ENCODE results near the gene ACTRT2. TPM values are rescaled to one million over a fixed set of nuclear protein-coding genes. Genes with fewer than 3 reads are reported as not detected.

The ACTRT2 gene
- total RNA-seq, 1 donor from 2014 or later, result not detected

DNA sequence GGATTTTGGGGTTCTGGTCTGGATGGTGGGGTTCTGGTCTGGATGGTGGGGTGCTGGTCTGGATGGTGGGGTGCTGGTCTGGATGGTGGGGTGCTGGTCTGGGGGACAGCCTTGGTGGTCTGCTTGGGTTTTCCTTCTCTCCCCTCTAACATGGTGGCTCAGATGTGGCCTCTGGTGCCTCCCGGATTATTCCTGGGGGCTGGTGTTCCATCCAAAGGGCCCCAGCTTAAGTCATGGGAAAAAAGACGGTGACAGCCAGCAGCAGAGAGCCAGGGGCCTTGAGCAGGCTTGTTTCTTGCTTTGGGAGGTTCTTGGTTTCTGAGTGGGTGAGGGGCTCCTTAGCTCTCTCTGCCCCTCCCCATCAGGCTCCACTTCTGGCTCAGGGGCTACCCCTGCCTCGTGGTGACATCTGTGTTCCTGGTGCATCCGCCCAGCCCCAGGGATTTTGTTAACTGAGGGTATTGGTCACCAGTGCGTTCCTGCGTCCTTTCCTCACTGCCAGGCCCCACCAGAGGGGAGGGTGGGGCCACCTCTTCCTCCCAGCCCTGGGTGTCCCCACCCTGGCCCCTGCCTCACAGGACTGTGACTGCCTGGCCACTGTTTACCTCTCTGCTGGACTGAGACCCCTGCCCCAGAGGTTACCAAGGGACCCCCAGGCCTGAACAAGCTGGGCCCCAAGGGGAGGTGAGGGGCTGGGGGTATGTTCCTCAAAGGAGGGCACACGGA lies 43.2 kb upstream of the ACTRT2 start:
- H3K9me3 Mint-ChIP-seq (ENCODE audit: unreplicated experiment), result no peaks in the 10 kb centered on the region
- H3K36me3 Mint-ChIP-seq (ENCODE audit: low read depth, unreplicated experiment), result no peaks in the 10 kb centered on the region
- no peaks in the 10 kb centered on the region for H3K4me1 Mint-ChIP-seq (ENCODE audit: unreplicated experiment)
- DNase-seq (ENCODE audit: low spot score), result no peak
- TF ChIP-seq, protein P1, sequence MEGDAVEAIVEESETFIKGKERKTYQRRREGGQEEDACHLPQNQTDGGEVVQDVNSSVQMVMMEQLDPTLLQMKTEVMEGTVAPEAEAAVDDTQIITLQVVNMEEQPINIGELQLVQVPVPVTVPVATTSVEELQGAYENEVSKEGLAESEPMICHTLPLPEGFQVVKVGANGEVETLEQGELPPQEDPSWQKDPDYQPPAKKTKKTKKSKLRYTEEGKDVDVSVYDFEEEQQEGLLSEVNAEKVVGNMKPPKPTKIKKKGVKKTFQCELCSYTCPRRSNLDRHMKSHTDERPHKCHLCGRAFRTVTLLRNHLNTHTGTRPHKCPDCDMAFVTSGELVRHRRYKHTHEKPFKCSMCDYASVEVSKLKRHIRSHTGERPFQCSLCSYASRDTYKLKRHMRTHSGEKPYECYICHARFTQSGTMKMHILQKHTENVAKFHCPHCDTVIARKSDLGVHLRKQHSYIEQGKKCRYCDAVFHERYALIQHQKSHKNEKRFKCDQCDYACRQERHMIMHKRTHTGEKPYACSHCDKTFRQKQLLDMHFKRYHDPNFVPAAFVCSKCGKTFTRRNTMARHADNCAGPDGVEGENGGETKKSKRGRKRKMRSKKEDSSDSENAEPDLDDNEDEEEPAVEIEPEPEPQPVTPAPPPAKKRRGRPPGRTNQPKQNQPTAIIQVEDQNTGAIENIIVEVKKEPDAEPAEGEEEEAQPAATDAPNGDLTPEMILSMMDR (IDR thresholded peaks at IDR 0.05; ENCODE audit: unreplicated experiment), result no peak
- H3K4me3 Mint-ChIP-seq (ENCODE audit: unreplicated experiment), result no peak overlapping the region
- peaks cover 11% of the 10 kb centered on the region for H3K27me3 Mint-ChIP-seq (ENCODE audit: unreplicated experiment)
- H3K27ac Mint-ChIP-seq (ENCODE audit: unreplicated experiment), result no peak overlapping the region

DNA sequence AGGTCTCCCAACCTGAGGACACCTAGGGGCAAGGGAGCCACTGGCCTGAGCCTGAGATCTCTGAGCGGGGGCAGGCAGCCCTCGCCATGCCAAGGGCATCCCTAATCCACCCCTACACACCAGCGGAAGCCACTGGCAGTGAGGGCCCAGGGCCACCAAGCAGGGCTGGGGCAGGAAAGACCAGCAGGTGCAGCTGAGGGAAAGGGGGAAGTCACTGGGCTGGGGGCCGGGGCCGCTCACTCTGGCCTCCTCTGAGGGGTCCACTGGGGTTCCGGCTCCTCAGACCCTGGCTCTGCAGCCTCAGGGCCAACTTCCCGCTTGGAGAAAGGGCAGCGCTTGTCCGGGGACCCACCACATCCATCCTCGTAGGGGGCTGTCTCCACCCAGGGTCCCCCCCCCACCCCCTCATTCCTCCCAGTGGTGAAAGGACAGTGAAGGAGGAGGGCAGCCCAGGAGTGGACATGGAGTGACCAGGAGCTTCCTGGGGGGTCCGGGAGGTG lies 42.5 kb upstream of the ACTRT2 start:
- Mint-ChIP-seq H3K27me3 (ENCODE audit: unreplicated experiment) (peaks cover 11% of the 10 kb centered on the region), H3K4me1 (ENCODE audit: unreplicated experiment) (no peaks in the 10 kb centered on the region), H3K27ac (ENCODE audit: unreplicated experiment) (no peak overlapping the region), H3K4me3 (ENCODE audit: unreplicated experiment) (no peak overlapping the region), H3K9me3 (ENCODE audit: unreplicated experiment) (no peaks in the 10 kb centered on the region), H3K36me3 (ENCODE audit: low read depth, unreplicated experiment) (no peaks in the 10 kb centered on the region)
- DNase-seq (ENCODE audit: low spot score), result no peak
- TF ChIP-seq, protein P1 (IDR thresholded peaks at IDR 0.05; ENCODE audit: unreplicated experiment), result no peak

DNA sequence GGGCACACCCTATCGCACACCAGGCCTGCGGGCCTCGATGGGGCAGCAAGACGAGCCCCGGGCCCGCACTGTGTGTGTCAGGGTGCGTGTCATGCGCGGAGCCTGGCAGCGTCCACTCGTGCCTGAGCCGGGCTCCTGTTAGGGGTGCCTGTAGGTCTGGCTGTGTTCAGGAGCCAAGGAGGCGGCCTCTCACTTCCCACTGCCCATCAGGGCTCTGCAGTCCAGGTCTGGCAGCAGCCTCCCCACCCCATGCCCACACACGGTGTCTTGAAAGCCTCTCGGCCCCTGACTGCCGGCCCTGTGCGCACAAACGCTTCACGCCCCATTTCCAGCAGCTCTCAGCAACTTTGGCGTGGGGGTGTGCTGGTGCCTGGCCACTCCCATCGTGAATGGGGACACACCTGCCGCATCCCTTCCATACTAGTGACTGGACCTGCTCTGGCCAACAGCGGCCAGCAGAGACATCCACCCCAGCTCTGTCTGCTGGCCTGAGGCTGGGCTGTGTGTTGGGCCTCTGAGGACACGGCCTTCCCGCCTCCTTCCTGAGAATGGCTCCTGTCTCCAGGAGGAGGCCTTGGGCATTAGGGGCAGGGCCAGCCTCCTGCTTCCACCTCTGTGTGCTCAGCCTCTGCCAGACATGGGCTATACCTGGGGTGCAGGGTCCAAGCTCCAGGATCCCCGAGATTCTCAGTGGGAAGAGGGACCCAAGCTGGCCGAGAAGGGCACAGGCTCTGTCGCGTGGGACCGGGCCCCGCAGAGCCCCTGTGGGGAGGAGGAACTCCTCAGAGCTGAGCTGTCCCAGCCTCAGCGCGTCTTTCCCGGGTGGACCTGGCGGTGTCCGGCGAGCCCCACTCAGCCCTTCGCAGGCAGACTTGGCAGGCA lies 41.8 kb upstream of the ACTRT2 start:
- H3K9me3 Mint-ChIP-seq (ENCODE audit: unreplicated experiment), result no peaks in the 10 kb centered on the region
- DNase-seq (ENCODE audit: low spot score), result no peak
- H3K27me3 Mint-ChIP-seq (ENCODE audit: unreplicated experiment), result peaks cover 11% of the 10 kb centered on the region
- no peak overlapping the region for H3K27ac Mint-ChIP-seq (ENCODE audit: unreplicated experiment)
- no peak overlapping the region for H3K4me3 Mint-ChIP-seq (ENCODE audit: unreplicated experiment)
- H3K4me1 Mint-ChIP-seq (ENCODE audit: unreplicated experiment), result no peaks in the 10 kb centered on the region
- TF ChIP-seq, protein P1 (IDR thresholded peaks at IDR 0.05; ENCODE audit: unreplicated experiment), result no peak
- no peaks in the 10 kb centered on the region for H3K36me3 Mint-ChIP-seq (ENCODE audit: low read depth, unreplicated experiment)

DNA sequence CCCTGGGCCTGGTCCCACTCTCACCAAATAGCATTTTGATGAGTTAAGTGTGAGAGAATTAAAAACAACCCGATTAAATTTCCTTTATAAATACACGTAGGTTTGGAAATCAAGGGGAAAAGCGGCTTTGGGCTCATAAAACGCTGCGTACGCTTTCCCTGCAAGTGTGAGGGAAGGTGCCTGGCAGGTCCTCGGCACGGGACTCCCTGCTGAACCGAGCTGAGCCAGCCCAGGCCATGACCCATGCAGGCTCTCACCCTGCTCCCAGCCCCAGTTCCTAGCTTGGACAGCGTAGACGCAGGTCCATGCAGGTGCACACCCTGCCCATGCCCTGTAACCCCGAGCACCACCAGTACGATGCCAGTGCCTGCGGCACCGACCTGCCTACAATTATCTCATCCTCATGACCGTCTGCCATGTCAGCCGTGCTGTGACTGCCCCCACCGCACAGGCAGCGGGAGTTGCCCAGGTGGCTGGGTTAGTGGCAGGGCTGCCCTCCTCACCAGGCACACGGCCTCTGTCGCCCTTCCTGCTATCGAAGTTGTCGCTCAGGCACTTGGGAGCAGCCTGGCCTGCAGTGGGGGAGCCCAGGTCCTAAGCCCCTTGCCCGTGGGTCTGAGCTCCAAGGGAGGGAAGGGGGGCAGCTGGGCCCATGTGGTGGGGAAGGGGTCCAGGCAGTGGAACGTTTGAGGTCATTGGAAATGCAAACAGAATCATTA lies 41.0 kb upstream of the ACTRT2 start:
- no peak for DNase-seq (ENCODE audit: low spot score)
- no peak overlapping the region for H3K27ac Mint-ChIP-seq (ENCODE audit: unreplicated experiment)
- TF ChIP-seq, protein P1 (IDR thresholded peaks at IDR 0.05; ENCODE audit: unreplicated experiment), result no peak
- no peaks in the 10 kb centered on the region for H3K4me1 Mint-ChIP-seq (ENCODE audit: unreplicated experiment)
- peaks cover 12% of the 10 kb centered on the region for H3K27me3 Mint-ChIP-seq (ENCODE audit: unreplicated experiment)
- no peaks in the 10 kb centered on the region for H3K36me3 Mint-ChIP-seq (ENCODE audit: low read depth, unreplicated experiment)
- no peaks in the 10 kb centered on the region for H3K9me3 Mint-ChIP-seq (ENCODE audit: unreplicated experiment)
- H3K4me3 Mint-ChIP-seq (ENCODE audit: unreplicated experiment), result no peak overlapping the region

Data from endothelial cell (in vitro differentiated cells).